Retinal pigment epithelial cell (primary cell): Measurements from ENCODE around the gene SEPSECS.

Experiments used
- DNase-seq: peaks from one replicate; pipeline ENCODE4 v3.0.0-alpha.2; 2010; ENCODE audit warnings: low read depth
- H3K4me3 ChIP-seq: 2 replicates; pipeline ENCODE4 v1.5.1; 2011; ENCODE audit warnings: mild to moderate bottlenecking, low read length, control low read depth, moderate library complexity
- TF ChIP-seq, protein P1 (sequence below): conservative IDR thresholded peaks from 2 replicates; pipeline ENCODE4 v1.5.1; 2011; ENCODE audit warnings: low read depth, low read length, control low read depth, inconsistent platforms

Gene SEPSECS

DNA sequence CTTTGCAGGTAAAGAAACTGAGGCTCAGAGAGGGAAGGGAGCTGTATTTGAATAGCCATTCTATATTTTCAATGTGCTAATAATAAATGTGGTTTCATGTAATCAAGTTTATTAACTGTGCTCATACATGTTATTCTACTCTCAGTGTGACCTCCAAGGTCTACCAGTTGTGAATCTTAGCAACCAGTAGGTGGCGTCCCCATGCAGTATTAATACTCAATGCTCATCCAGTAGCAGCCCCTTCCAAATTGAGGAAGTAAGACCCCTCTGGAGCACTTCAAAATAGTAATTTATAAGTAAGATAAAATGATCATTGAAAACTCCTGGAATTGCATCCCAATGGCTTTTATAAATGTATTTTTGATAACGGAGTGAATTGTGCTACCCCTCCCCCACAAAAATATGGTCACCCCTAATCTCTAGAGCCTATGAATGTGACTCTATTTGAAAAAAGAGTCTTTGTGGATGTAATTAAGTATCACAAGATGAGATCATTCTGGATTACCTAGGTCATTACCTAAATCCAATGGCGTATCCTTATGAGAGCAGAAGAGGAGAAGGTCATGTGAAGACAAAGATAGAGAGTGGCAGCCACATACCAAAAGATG, 20.4 kb upstream of the SEPSECS start:
- DNase-seq, result no peak
- no peak overlapping the region for H3K4me3 ChIP-seq
- TF ChIP-seq, protein P1, sequence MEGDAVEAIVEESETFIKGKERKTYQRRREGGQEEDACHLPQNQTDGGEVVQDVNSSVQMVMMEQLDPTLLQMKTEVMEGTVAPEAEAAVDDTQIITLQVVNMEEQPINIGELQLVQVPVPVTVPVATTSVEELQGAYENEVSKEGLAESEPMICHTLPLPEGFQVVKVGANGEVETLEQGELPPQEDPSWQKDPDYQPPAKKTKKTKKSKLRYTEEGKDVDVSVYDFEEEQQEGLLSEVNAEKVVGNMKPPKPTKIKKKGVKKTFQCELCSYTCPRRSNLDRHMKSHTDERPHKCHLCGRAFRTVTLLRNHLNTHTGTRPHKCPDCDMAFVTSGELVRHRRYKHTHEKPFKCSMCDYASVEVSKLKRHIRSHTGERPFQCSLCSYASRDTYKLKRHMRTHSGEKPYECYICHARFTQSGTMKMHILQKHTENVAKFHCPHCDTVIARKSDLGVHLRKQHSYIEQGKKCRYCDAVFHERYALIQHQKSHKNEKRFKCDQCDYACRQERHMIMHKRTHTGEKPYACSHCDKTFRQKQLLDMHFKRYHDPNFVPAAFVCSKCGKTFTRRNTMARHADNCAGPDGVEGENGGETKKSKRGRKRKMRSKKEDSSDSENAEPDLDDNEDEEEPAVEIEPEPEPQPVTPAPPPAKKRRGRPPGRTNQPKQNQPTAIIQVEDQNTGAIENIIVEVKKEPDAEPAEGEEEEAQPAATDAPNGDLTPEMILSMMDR, result peak; percentile 78

DNA sequence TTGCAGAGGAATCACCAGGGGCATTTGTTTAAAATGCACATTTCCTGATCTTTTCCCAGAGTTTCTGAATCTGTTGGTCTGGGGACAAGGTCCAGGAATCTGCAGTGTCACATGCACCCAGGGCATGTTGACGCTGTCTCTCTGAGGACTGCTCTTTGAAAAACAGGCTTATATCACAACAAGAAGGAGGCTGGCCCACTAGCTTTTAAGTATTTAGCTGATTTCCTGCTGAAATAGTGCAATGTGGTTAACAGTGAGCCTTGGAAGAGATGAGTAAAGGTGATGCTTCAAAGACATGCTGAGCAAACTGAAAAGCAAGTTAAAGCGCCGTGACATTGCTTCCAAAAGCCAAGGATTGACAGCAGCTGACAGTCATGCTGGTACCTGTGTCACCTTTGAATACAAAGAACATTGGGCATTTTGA, 18.6 kb upstream of the SEPSECS start:
- H3K4me3 ChIP-seq, result no peak overlapping the region
- TF ChIP-seq, protein P1, result no peak
- DNase-seq, result no peak

DNA sequence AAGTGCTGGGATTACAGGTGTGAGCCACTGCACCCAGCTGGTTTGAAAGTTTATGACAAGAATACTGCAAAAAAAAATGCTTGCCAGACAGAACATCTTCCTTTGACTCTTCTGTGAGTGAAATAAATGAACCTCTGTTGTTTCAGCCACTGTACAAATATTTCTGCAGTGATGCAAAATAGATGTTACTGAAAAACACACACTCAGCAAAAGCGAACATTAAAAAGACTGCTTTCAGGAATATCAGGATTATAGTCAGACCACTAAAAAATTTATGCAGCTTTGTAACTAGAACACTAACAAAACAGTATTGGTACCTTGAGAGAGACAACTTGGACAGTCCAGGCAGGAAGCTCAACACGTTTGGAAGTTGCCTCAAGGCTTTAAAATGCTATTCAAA, 16.9 kb upstream of the SEPSECS start:
- no peak overlapping the region for H3K4me3 ChIP-seq
- TF ChIP-seq, protein P1, result no peak
- no peak for DNase-seq

DNA sequence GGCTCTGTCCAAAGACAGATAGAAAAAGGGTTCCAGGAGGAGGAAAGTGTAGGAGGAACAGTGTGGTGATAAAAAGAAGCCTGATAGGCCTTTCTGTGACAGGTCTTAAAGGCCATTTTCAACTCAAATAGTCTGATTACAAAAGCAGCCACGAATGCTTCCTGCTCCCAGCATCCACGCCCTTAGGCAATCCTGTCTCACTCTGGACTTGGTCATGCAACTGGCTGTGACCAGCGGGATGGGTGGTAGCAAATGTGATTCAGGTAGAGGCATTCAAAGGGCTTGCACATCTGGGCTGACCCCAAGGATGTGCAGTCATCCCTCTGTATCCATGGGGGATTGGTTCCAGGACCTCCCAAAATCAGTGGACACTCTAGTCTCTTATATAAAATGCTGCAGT, 14.4 kb upstream of the SEPSECS start:
- TF ChIP-seq, protein P1, result no peak
- no peak overlapping the region for H3K4me3 ChIP-seq
- DNase-seq, result no peak

GRCh38 chr4:25172961-25173915, 13.0 kb upstream of the SEPSECS start:
- H3K4me3 ChIP-seq, result no peak overlapping the region
- TF ChIP-seq, protein P1, result peak; percentile 5
- DNase-seq, result peak; percentile 55

DNA sequence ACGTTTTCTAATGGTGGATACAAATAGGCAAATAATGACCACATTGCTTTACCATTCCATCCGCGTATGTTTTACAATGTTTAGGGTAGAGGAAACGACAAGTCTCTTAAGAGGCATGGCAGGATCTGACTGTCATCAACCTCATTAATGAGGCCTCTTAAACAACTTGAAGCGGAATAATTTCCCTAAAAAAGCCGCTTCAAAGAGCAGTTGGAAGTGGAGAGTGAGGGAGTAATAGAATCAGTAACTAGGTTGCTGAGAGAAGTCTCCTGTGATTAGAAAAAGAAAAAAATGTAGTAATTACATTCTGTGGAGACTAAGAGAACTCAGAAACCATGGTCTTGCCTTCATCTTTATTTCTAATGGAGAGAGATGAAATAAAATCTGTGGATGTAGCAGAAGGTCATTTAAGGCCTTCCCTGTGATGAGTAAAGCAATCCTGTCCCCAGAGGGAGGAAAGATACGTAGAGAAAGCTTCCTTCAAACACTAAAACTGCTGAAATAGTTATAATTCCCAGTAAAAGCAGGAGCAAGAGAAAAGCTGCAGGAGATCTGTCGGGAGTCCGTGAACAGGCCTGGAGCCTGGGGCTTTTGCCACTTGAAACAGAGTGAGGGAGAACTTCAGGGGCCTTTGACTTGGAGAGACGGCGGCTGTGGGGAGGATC, 11.1 kb upstream of the SEPSECS start:
- no peak for DNase-seq
- TF ChIP-seq, protein P1, result no peak
- no peak overlapping the region for H3K4me3 ChIP-seq
